NCI-H146 (cell line): ENCODE measurements around the gene SSMEM1.
"Not testable (repeated sequence)": the region's sequence is repeated elsewhere in the genome, so short reads cannot be mapped to it uniquely, and the experiment has no call there.

ENCODE experiments used
- DNase-seq: peaks from one replicate; lab custom pipeline; 2025; lab: John Stamatoyannopoulos, UW

The SSMEM1 gene

DNA sequence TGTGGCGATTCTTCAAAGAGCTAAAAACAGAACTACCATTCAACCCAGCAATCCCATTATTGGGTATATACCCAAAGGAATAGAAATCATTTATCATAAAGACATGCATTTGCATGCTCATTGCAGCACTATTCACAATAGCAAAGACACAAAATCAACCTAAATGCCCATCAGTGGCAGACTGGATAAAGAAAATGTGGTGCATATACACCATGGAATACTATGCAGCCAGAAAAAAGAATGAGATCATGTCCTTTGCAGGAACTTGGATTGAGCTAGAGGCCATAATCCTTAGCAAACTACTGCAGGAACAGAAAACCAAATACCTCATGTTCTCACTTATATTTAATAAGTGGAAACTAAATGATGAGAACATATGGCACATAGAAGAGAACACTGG is 38.8 kb downstream of the SSMEM1 start:
- not testable (repeated sequence) for DNase-seq

DNA sequence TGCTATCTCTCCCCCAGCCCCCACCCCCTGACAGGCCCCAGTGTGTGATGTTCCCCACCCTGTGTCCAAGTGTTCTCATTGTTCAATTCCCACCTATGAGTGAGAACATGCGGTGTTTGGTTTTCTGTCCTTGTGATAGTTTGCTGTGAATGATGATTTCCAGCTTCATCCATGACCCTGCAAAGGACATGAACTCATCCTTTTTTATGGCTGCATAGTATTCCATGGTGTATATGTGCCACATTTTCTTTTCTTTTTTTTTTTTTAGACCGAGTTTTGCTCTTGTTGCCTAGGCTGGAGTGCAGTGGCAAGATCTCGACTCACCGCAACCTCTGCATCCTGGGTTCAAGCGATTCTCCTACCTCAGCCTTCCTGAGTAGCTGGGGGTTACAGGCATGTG is 41.2 kb downstream of the SSMEM1 start:
- DNase-seq = not testable (repeated sequence)

DNA sequence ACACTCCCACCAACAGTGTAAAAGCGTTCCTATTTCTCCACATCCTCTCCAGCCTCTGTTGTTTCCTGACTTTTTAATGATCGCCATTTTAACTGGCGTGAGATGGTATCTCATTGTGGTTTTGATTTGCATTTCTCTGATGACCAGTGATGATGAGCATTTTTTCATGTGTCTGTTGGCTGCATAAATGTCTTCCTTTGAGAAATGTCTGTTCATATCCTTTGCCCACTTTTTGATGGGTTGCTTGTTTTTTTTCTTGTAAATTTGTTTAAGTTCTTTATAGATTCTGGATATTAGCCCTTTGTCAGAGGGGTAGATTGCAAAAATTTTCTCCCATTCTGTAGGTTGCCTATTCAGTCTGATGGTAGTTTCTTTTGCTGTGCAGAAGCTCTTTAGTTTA is 42.0 kb downstream of the SSMEM1 start:
- DNase-seq = not testable (repeated sequence)

DNA sequence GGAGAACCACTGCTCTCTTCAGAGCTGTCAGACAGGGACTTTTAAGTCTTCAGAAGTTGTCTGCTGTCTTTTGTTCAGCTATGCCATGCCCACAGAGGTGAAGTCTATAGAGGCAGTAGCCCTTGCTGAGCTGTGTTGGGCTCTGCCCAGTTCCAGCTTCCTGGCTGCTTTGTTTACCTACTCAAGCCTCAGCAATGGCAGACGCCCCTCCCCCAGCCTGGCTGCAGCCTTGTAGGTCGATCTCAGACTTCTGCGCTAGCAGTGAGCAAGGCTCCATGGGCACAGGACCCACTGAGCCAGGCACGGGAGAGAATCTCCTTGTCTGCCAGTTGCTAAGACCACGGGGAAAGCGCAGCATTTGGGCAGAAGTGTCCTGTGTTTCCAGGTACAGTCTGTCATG is 46.9 kb downstream of the SSMEM1 start:
- no peak for DNase-seq

DNA sequence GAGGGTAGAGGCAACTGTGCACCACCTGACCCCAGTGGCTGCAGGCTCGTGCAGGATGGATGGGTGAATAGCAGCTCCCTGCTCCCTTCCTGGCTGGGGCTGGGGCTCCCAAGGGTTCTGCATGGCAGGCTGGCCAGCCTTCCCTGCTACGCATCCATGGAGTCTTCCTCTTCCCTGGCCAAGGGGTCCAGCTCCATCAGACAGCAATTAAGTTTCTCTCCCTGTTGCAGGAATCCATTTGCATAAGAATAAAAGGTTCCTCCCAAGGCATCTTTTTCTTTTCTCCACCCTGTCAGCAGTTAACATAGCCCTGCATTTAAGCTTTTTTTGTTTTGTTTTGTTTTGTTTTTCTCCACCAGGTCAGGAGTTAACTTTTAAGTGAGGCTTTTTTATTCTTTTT is 49.0 kb downstream of the SSMEM1 start:
- no peak for DNase-seq

DNA sequence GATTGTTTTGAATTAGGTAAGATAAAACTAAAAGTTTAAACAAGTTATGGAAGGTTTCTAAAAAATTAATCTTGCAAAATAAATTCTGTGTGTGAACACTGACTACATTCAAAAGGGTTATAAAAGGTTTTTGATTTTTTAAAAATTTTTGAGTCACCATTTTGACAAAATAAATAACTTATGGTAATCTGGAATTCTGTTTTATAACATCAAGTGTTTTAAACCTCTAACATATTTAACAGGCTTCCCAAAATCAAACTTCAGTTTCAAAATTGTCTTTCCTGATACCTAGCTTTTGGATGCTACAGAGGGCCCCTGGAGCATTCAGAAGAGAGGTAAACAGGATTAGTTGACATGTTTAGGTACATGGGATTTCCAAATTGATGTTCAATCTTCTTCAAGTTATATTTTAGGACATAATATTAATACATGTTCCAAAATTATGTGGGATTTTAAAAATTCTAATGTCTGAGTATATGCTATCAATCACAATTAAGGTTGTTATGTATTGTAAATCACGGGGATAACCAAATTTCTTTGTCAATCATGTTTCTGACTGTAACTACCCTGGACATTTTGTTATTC is 50.9 kb downstream of the SSMEM1 start:
- no peak for DNase-seq

DNA sequence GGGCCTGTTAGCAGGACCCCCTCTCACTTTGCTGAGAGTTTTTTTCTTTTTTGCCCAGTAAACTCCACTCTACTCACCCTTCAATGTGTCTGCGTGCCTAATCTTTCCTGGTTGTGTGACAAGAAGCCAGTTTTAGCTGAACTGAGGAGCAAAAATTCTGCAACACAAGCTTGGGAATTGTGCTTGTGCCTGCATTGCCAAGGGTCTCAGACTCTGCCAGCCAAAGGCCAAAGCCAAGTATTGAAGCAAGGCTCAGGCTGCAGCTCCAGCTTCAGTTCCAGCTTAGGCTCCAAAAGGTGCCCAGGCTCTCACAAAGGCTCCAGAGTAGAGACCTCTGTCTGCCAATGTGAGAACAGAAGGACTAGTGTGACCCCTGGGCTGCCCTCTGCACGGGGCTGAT is 54.8 kb downstream of the SSMEM1 start:
- DNase-seq = no peak

DNA sequence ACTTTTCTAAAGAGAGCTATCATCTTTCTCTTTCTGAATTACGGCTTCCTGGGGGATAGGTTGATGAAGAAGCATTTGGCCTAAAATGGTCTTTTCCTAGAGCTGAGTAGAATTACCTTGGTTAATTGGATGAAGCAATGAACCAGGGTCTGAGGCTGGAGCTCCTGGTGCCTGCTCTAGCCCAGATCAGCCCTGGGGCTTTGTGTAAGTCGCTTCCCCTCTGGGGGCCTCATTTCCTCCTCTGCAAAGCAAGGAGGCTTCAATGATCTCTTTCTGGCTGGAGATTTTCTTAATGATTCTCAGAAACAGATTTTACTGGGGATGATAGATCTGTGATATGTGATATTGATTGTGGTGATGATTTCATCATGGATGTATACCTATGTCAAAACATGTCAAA is 55.5 kb downstream of the SSMEM1 start:
- no peak for DNase-seq
